HG03575 (cell line): ENCODE results near the gene CCL16.
"Not testable (repeated sequence)": the region's sequence is repeated elsewhere in the genome, so short reads cannot be mapped to it uniquely, and the experiment has no call there.

Experiments
- ATAC-seq: cut with Tn5 transposase; IDR thresholded peaks from one replicate; pipeline ENCODE4 v1.9.1; 2021; ENCODE audit not compliant: unreplicated experiment, insufficient number of reproducible peaks, low FRiP score; ENCODE audit errors: extremely low read depth

CCL16 gene, protein sequence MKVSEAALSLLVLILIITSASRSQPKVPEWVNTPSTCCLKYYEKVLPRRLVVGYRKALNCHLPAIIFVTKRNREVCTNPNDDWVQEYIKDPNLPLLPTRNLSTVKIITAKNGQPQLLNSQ

GRCh38 chr17:35981246-35981645, at the start of gene CCL16:
CCL16 (minus strand) TSS chr17:35981497; CDS start chr17:35981420, 77 bp downstream.
- no peak for ATAC-seq

DNA sequence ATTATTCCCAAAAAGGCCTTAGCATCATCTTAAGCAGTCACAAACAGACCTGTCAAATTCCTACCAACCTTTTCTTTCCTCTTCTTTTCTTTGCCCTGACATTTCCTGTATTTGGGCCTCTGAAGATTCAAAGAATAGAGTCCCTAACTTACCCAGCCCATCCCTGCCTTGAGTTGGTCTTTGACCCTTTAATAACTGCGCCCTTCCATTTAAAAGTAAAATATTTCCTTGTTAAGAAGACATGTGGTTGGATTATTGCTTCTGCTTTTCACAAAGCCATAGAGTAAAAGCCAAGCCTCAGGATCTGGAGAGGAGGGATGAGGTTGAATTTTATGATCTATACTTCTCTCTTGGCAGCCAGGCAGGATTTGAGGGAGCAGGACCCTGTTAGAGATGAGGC, 49.7 kb upstream of the CCL16 start:
- ATAC-seq: no peak

- no peak for ATAC-seq
Observed at GRCh38 chr17:36027761-36028160, 46.5 kb upstream of the CCL16 start.

DNA sequence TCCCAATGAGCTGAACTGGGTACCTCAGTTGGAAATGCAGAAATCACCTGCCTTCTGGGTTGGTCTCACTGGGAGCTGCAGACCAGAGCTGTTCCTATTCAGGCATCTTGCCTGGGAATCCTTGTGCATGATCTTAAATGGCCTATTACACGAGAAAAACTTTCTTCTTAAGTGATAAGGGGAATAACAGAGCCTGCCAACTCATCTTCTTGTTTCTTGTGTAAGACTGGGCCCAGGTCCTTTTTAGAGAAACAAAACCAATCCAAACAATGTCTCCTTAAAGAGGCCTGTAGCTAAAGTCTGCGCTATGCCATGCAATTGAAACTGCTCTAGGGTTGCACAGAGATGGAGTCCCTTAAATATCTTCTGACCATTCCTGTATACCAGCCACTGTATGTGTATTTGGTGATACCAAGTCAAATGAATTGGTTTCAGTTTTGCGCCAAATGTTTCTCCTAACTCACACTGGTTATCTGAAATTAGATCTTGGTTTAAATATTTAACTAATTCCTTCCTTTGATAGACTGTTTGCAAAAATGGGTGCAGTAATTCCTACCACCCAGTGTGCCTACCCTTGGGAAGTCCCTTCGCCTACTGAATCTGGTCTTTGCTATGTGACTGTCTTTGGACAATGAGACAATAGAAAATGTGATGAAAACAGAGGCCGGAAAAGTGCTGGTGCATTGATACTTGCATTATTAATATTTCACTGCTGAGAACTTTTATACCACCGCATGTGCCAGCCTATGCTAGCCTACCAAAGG, 43.0 kb upstream of the CCL16 start:
- no peak for ATAC-seq

DNA sequence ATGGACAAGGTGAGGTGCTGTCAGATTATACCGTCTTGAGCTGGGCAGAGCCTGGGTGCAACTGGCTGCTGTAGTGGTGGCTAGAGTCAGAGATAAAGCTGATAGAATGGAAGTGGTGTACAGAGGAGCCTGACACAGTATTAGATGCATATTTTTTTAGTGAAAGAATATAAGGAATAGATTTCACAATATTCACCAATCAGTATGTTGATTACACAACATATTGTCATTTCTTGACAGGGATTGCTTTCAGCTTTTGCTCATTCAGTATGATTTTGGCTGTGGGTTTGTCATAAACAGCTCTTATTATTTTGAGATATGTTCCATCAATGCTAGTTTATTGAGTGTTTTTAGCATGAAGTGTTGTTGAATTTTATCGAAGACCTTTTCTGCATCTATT, 38.1 kb upstream of the CCL16 start:
- no peak for ATAC-seq

- no peak for ATAC-seq
Observed at GRCh38 chr17:36017799-36018198, 36.5 kb upstream of the CCL16 start, which contains the start of gene CCL23. CCL23 (minus strand) TSS chr17:36017972; CDS start chr17:36017897, 75 bp downstream.

GRCh38 chr17:36016555-36016954, 35.3 kb upstream of the CCL16 start:
- ATAC-seq: no peak

DNA sequence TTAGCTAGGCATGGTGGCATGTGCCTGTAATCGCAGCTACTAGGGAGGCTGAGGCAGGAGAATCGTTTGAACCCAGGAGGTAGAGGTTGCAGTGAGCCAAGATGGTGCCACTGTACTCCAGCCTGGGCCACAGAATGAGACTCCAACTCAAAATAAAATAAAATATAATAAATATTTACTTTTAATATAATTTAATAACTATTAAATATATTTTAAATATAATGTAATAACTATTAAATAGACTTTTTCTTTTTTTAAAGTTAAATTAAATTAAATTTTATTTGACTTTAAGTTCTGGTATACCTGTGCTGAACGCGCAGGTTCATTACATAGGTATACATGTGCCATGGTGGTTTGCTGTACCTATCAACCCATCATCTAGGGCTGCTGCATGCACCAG, 34.6 kb upstream of the CCL16 start:
- not testable (repeated sequence) for ATAC-seq

- no peak for ATAC-seq
Observed at GRCh38 chr17:36014946-36015345, 33.6 kb upstream of the CCL16 start.

- no peak for ATAC-seq
Observed at GRCh38 chr17:36011201-36011600, 29.9 kb upstream of the CCL16 start.

DNA sequence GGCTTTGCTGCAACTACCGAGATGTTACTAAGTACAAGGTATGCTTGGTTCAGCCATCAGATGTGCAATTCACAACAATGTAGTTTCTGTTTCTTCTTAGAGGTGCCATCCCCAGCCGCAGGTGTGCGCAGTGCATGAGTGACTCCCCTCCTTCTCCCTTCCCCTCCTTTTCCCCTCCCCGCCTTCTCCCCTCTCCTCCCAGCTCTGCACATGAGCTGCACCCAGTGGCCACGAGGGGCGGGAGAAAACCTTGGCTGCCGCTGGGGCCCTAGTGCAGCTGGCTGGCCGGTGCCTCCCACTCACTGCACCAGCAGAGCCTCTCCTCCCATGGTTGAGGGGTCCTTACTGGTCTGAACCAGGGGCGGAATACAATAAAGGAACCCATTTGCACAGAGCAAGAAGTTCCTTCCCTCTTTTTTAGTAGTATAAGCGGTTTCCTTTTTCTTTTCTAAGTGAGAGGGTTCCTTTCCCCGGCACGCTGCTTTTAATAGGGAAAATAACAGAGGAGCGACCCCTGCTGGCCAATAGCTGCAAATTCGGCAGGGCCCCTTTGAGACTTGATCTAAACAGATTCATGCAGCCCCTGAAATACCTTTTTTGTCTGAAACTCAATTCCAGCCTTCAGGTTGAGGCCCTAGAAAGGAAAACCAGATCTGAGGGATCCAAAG, 27.8 kb upstream of the CCL16 start:
- ATAC-seq: no peak

- ATAC-seq: no peak
Observed at GRCh38 chr17:36004594-36005108, 23.4 kb upstream of the CCL16 start.

GRCh38 chr17:36002631-36003030, 21.3 kb upstream of the CCL16 start:
- no peak for ATAC-seq

DNA sequence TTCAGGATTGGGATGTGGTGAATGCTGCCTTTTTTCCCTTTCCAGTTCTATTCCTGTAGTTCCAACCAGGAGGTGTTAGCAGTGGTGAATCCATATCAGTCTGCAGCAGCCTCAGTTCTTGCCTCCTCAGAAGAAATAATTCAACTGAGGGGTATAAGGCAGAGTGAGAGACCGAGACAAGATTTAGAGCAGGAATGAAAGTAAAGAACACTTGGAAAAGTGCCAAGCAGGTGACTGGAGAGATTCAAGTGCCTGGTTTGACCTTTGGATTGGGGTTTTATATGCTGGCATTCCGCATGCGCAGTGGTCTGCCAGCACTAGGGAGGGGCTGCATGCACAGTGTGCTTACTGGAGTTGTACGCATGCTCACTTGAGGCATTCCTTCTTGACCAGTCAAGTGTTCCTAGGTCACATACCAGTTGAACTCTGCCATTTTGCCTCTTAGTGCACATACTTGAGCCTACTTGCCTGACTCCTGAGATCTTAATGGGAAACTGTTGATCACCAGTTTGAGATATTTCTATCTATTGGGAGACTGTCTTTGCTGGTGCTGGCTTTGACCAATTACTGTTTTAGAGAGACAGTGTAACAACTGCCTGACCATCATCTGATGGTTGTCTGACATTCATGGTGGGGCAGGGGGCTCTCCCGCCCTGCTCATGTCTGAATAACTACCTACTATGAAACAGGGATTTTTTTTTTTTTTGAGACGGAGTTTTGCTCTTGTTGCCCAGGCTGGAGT, 20.7 kb upstream of the CCL16 start:
- ATAC-seq: no peak

DNA sequence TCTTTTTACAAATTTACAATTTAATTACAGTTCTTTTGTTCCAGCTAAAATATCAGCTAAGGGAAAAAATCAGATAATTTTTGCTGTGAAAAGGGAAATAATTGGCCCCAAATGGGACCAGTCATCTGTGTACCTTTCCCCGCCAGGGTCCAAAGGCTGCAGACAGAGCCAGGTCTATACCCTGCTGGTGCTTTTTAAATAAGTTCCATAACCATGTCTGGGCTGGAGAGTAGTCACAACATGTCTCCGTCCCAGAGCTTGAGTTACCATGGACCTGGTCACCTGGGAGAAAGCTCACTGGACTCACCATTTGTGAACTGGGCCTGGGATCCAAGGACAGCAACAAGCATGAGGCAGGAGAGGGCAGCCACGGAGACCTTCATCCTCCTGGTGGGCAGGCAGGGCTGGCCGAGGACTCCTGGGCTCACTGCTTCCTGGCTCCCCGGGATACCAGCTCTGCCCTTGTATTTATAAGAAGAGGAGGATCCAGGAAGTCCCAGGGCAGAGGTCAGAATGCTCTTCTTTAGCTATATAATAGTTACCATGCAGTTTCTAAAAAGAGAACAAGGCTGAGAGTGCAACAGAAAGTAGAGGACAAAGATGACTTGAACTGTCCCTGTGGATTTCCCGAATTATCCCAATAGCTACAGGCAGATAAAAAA, 19.9 kb upstream of the CCL16 start, which contains the start of gene CCL15:
CCL15 (minus strand) TSS at position 444 of the 662 bp plus-strand sequence; CDS start at position 383, 61 bp downstream.
- ATAC-seq: no peak

- ATAC-seq: no peak
Observed at GRCh38 chr17:36000732-36001109, 19.4 kb upstream of the CCL16 start.

DNA sequence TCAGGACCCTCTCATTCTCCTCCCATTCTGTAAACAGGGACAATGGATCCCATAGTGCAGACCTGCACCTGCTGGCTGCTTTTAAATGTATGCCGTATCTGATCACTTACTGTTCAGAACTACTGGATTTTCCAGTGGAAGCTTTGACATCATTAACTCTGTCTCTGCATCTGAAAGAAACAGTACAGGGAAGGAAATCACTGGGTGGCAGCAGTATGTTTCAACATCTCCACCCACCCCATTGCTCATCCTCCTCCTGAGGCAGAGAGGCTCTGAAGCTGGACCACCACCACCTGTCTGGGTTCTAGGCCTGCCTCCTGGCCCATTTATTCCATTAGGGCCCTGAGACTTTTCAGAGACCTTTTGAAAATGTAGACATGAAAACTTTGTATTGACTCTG, 17.5 kb upstream of the CCL16 start:
- no peak for ATAC-seq

GRCh38 chr17:35998018-35998545, 16.8 kb upstream of the CCL16 start:
- ATAC-seq: no peak

DNA sequence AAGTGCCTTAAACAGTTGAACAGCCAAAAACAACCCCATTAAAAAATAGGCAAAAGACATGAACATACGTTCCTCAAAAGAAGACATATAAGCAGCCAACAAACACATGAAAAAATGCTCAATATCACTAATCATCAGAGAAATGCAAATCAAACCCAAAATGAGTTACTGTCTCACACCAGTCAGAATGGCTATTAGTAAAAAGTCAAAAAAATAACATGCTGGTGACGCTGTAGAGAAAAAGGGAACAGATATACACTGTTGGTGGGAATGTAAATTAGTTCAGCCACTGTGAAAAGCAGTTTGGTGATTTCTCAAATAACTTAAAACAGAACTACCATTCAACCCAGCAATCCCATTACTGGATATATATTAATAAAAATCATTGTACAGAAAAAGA, 14.0 kb upstream of the CCL16 start:
- ATAC-seq: not testable (repeated sequence)
